Vein endothelial cell (primary cell): Measurements from ENCODE around the gene ACRV1. TPM values are rescaled to one million over a fixed set of nuclear protein-coding genes. Genes with fewer than 3 reads are reported as not detected.
A peak's percentile ranks its signal among the peaks of the same experiment; 100 is the strongest.

Experiments
- small RNA-seq: library from RNA; depleted of rRNA; stranded (forward); fragments of <200 nt; gene quantifications from one replicate; pipeline ENCODE3, GENCODE V24; 2012
- total RNA-seq: library from RNA; depleted of rRNA; stranded (reverse); fragments of >200 nt; gene quantifications from 2 replicates; pipeline ENCODE4 v1.2.3, GENCODE V29; 2012

The ACRV1 gene
- total RNA-seq: not detected in 2 replicates

GRCh38 chr11:125680747-125681146 lies at the start of gene ACRV1:
TSS of gene ACRV1 (minus strand) at chr11:125680847. CDS start at chr11:125680780, 67 bp downstream.

GRCh38 chr11:125624756-125625213 lies 55.9 kb downstream of the ACRV1 start, which contains the start of gene CHEK1:
TSS of gene CHEK1 (plus strand) at chr11:125625163. CDS start at chr11:125626769, 1,606 bp downstream.

Small RNA genes within 50 kb of the gene (small RNA-seq; reads per million reads assigned to genes)
- 0.37 reads per million, percentile 18 among the genes with 10 or more reads in this experiment for gene RNU2-35P

Other genes with a start within 250 kb of the ACRV1 start
- 47.4 and 58.5 TPM in 2 replicates for gene FEZ1, start 184.6 kb downstream of the ACRV1 start, total RNA-seq
- gene EI24, start 111.4 kb downstream of the ACRV1 start, total RNA-seq: 129 and 137 TPM in 2 replicates
- 259 and 279 TPM in 2 replicates for gene STT3A, start 88.0 kb downstream of the ACRV1 start, total RNA-seq
- 26.1 and 42.2 TPM in 2 replicates for gene CHEK1, start 55.7 kb downstream of the ACRV1 start, total RNA-seq
- not detected in 2 replicates for gene PATE1, start 65.4 kb upstream of the ACRV1 start, total RNA-seq
- gene PATE2, start 98.0 kb upstream of the ACRV1 start, total RNA-seq: 0.19 and 0.65 TPM in 2 replicates
- gene PATE3, start 107.3 kb upstream of the ACRV1 start, total RNA-seq: not detected in 2 replicates
- gene PATE4, start 152.5 kb upstream of the ACRV1 start, total RNA-seq: not detected in 2 replicates
- 7.5 and 9.7 TPM in 2 replicates for gene HYLS1, start 206.8 kb upstream of the ACRV1 start, total RNA-seq
- gene PUS3, start 222.4 kb upstream of the ACRV1 start, total RNA-seq: 12.0 and 14.7 TPM in 2 replicates
- gene DDX25, start 223.7 kb upstream of the ACRV1 start, total RNA-seq: not detected in 2 replicates